Endothelial cell of umbilical vein (primary cell): ENCODE data around the gene FSD1L. TPM values are rescaled to one million over a fixed set of nuclear protein-coding genes. Genes with fewer than 3 reads are reported as not detected.
"Not testable (repeated sequence)": the region's sequence is repeated elsewhere in the genome, so short reads cannot be mapped to it uniquely, and the experiment has no call there.

ENCODE experiments used
- BruUV-seq: library from RNA; stranded (reverse); fragments of 400-500 nt; replicated peaks from 2 replicates; lab custom pipeline; 2021; lab: Mats Ljungman, UMichigan
- CTCF ChIA-PET: fragments of 300-600, 350-600 bp; sonication (Branson Sonifier 250); formaldehyde crosslinking; loops from one replicate; lab custom pipeline; 2021; ENCODE audit warnings: antibody characterized with exemption, inconsistent platforms; lab: Charles Lee
- POLR2A ChIA-PET: fragments of 300-600, 350-600 bp; sonication (Branson Sonifier 250); formaldehyde crosslinking; loops from one replicate; lab custom pipeline; 2021; ENCODE audit warnings: antibody characterized with exemption, inconsistent platforms; lab: Charles Lee
- DNase-seq: peaks from one replicate; pipeline ENCODE4 v3.0.0-alpha.2; 2011; ENCODE audit warnings: low read depth, low spot score
- FAIRE-seq: peaks from 2 replicates; lab custom pipeline; 2011; peaks lifted over from hg19 to GRCh38; lab: Jason Lieb, UNC
- H2AFZ ChIP-seq: 2 replicates; pipeline ENCODE4 v1.6.0; 2012; ENCODE audit warnings: low read depth, low read length, control low read depth, inconsistent platforms
- H3K27ac ChIP-seq: 2 replicates; pipeline ENCODE4 v1.5.1; 2011; ENCODE audit warnings: low read depth, mild to moderate bottlenecking, control low read depth, low read length, moderate library complexity; ENCODE audit not compliant: insufficient read depth
- H3K27me3 ChIP-seq, 2 experiments: 2 replicates each; pipeline versions ENCODE4 v1.6.0 to v1.6.1; 2011; ENCODE audit warnings: low read length in 2 of 2, mixed read lengths in 1 of 2; ENCODE audit not compliant: control insufficient read depth in 2 of 2, insufficient read depth in 2 of 2
- H3K36me3 ChIP-seq, 2 experiments: 2 replicates in 1 of 2; 3 replicates in 1 of 2; pipeline ENCODE4 v1.5.1; 2011; ENCODE audit warnings: low read length in 2 of 2, mild to moderate bottlenecking in 1 of 2, moderate library complexity in 1 of 2; ENCODE audit not compliant: control insufficient read depth in 2 of 2, insufficient read depth in 2 of 2; ENCODE audit errors: extremely low read depth in 1 of 2
- H3K4me1 ChIP-seq: 3 replicates; pipeline ENCODE4 v1.5.1; 2011; ENCODE audit warnings: mild to moderate bottlenecking, low read length; ENCODE audit not compliant: control insufficient read depth, insufficient read depth; ENCODE audit errors: extremely low read depth
- H3K4me2 ChIP-seq: 2 replicates; pipeline ENCODE4 v1.6.1; 2011; ENCODE audit warnings: low read length, control low read depth, mixed read lengths; ENCODE audit not compliant: insufficient read depth
- H3K4me3 ChIP-seq, 3 experiments: fragments of 200-600 bp in 1 of 3; sonication (generic), shearing (Covaris generic) in 1 of 3; replicated peaks in 1 of 3; 2 replicates each; pipeline ENCODE4 v1.5.1; 2011 to 2016; ENCODE audit warnings: control low read depth in 3 of 3, low read length in 3 of 3, mild to moderate bottlenecking in 2 of 3, inconsistent platforms in 1 of 3, low read depth in 1 of 3, moderate library complexity in 1 of 3; ENCODE audit not compliant: insufficient read depth in 1 of 3
- H3K79me2 ChIP-seq: 2 replicates; pipeline ENCODE4 v1.6.0; 2012; ENCODE audit warnings: low read length, inconsistent platforms; ENCODE audit not compliant: control insufficient read depth, insufficient read depth
- H3K9ac ChIP-seq: replicated peaks from 2 replicates; pipeline ENCODE3; 2011; ENCODE audit warnings: low read length, control low read depth; ENCODE audit not compliant: insufficient read depth; ENCODE audit errors: extremely low read depth
- H3K9me1 ChIP-seq: replicated peaks from 3 replicates; pipeline ENCODE4 v1.6.0; 2011; ENCODE audit warnings: mild to moderate bottlenecking, low read length; ENCODE audit not compliant: control insufficient read depth, insufficient read depth; ENCODE audit errors: extremely low read depth
- H3K9me3 ChIP-seq: replicated peaks from 2 replicates; pipeline ENCODE4 v1.5.1; 2012; ENCODE audit warnings: low read length, inconsistent platforms; ENCODE audit not compliant: control insufficient read depth, insufficient read depth
- H4K20me1 ChIP-seq: replicated peaks from 2 replicates; pipeline ENCODE3; 2011; ENCODE audit warnings: mild to moderate bottlenecking, low read length; ENCODE audit not compliant: control insufficient read depth, insufficient read depth; ENCODE audit errors: extremely low read depth
- dilution Hi-C: fragments of 300-500 bp; cut with MboI; formaldehyde crosslinking; loops from one replicate; pipeline ENCODE4 v1.15.0; 2019; ENCODE audit warnings: low sequenced_read_pairs; ENCODE audit not compliant: extremely low pct_ligation_motif_present
- intact Hi-C: fragments of 100-400 bp; cut with micrococcal nuclease; formaldehyde crosslinking; loops from one replicate; pipeline ENCODE4 v1.10.0; 2022
- polyA plus RNA-seq, 4 experiments: library from polyadenylated mRNA; depleted of rRNA in 3 of 4; stranded (reverse) in 3 of 4; unstranded in 1 of 4; fragments of >200 nt; gene quantifications; 2 replicates each; pipeline versions ENCODE4 v1.2.1 to v1.2.3, GENCODE V29; 2011 to 2012; ENCODE audit warnings: missing spikeins in 1 of 4
- total RNA-seq: library from RNA; stranded (reverse); gene quantifications from 2 replicates; pipeline ENCODE4 v1.2.3, GENCODE V29; 2021

FSD1L gene
- total and polyA plus RNA-seq, 2 donors (not counting 3 experiments of a cell fraction or from before 2014, with no cell fraction given), result 0.69 to 8.5 TPM

DNA sequence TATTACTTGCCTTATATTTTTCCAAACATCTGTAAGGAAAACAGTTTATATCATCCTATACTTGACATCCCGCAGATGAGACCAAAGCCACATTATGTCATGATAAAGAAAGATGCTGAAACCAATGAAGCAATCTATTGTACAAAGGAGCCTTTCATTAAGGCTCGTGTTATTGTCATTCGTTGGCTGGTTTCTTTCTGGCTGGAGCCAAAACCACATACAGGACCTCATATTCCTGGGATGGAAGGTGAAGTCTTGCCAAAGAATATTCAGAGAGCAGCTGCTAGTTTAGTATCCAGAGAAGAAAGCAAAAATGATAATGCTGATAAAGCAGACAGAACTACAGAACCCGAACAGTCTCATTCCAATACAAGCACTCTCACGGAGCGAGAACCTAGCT is 73.2 kb downstream of the FSD1L start:
- H3K9me3 ChIP-seq, H3K9ac ChIP-seq, CTCF ChIA-PET, H4K20me1 ChIP-seq, dilution Hi-C loops, H3K27me3 ChIP-seq, DNase-seq, H3K4me1 ChIP-seq, H3K36me3 ChIP-seq, H3K79me2 ChIP-seq, H3K4me3 ChIP-seq, intact Hi-C loops, H3K9me1 ChIP-seq, POLR2A ChIA-PET, FAIRE-seq, H2AFZ ChIP-seq, H3K27ac ChIP-seq, H3K4me2 ChIP-seq, BruUV-seq: not testable (repeated sequence)

DNA sequence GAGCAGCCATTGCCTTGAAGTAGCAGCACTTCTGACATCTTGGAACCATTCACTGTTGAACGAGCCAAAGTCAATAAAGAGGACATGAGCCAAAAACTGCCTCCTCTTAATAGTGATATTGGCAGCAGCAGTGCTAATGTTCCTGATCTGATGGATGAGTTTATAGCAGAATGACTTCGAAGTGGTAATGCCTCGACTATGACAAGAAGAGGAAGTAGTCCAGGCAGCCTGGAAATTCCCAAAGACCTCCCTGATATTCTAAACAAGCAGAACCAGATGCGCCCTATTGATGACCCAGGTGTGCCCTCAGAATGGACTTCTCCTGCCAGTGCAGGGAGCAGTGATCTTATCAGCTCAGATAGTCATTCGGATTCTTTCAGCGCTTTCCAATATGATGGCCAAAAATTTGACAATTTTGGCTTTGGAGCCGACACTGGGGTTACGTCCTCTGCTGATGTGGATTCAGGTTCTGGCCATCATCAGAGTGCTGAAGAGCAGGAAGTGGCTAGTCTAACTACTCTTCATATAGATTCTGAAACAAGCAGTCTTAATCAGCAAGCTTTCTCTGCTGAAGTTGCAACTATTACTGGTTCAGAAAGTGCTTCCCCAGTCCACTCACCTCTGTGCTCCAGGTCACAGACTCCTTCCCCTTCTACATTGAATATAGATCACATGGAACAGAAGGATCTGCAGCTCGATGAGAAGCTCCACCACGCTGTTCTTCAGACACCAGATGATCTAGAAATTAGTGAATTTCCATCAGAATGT is 75.0 kb downstream of the FSD1L start:
- H3K4me3 ChIP-seq, DNase-seq, H3K9me1 ChIP-seq, H3K4me2 ChIP-seq, H3K9me3 ChIP-seq, H3K9ac ChIP-seq, H2AFZ ChIP-seq, H3K4me1 ChIP-seq, dilution Hi-C loops, H3K27me3 ChIP-seq, H3K36me3 ChIP-seq, H4K20me1 ChIP-seq, H3K27ac ChIP-seq, BruUV-seq, FAIRE-seq, intact Hi-C loops, CTCF ChIA-PET, POLR2A ChIA-PET, H3K79me2 ChIP-seq: not testable (repeated sequence)
